ENCODE measurements around the gene RFX2. TPM values are rescaled to one million over a fixed set of nuclear protein-coding genes. Genes with fewer than 3 reads are reported as not detected.

The RFX2 gene
- total and polyA plus RNA-seq, 9 of the 15 experiments (the other 6 are each of a cell fraction or from before 2014, with no cell fraction given), result 3.6 to 18.7 (median 8.7) TPM

GRCh38 chr19:6126335-6126974, 16.2 kb upstream of the RFX2 start (continued):
- TF ChIP-seq ATF6 (CRISPR knock-in tag; IDR thresholded peaks at IDR 0.05) (no peak), RNF2 (IDR thresholded peaks at IDR 0.05) (no peak), BRCA1 (IDR thresholded peaks at IDR 0.05) (no peak), BRCA1 (CRISPR knock-in tag; IDR thresholded peaks at IDR 0.05) (no peak), BCL6 (CRISPR knock-in tag; IDR thresholded peaks at IDR 0.05) (no peak), GATAD2A (IDR thresholded peaks at IDR 0.05) (no peak), ZNF583 (CRISPR knock-in tag; IDR thresholded peaks at IDR 0.05) (no peak), HNRNPLL (IDR thresholded peaks at IDR 0.05; ENCODE audit: low read depth, low read length, poor library complexity, severe bottlenecking) (no peak), GATAD2B (IDR thresholded peaks at IDR 0.05; ENCODE audit: borderline replicate concordance) (no peak), CC2D1A (IDR thresholded peaks at IDR 0.05) (peak; percentile 88), CTBP1 (IDR thresholded peaks at IDR 0.05; ENCODE audit: borderline replicate concordance) (peak; percentile 59; the same call in 1 of the 2 replicates), ZFPM2 (CRISPR knock-in tag; IDR thresholded peaks at IDR 0.05) (no peak), ZBTB9 (CRISPR knock-in tag; IDR thresholded peaks at IDR 0.05) (no peak), MTA3 (IDR thresholded peaks at IDR 0.05; ENCODE audit: borderline replicate concordance) (no peak), POLR2G (IDR thresholded peaks at IDR 0.05; ENCODE audit: low read depth, low read length) (no peak), MTA2 (IDR thresholded peaks at IDR 0.05; ENCODE audit: low read depth) (0 out of 2 replicates have a peak, but pooled peaks have one; percentile 12), ZNF41 (CRISPR knock-in tag; conservative IDR thresholded peaks at IDR 0.05) (no peak), ATF7 (IDR thresholded peaks at IDR 0.05) (peak; percentile 98), ZNF316 (IDR thresholded peaks at IDR 0.05) (0 out of 2 replicates have a peak, but pooled peaks have one; percentile 16), HSF4 (CRISPR knock-in tag; IDR thresholded peaks at IDR 0.05; ENCODE audit: borderline replicate concordance) (no peak), ATF1 (CRISPR knock-in tag; IDR thresholded peaks at IDR 0.05) (no peak), ATF1 (tag; IDR thresholded peaks at IDR 0.05) (peak; percentile 67), ZBTB49 (CRISPR knock-in tag; IDR thresholded peaks at IDR 0.05; ENCODE audit: borderline replicate concordance) (no peak), ELK3 (CRISPR knock-in tag; IDR thresholded peaks at IDR 0.05) (no peak), ZNF184 (CRISPR knock-in tag; IDR thresholded peaks at IDR 0.05) (no peak), ZNF224 (CRISPR knock-in tag; IDR thresholded peaks at IDR 0.05) (no peak)
